ENCODE data around the gene USP12. TPM values are rescaled to one million over a fixed set of nuclear protein-coding genes. Genes with fewer than 3 reads are reported as not detected.
"Not testable (repeated sequence)": the region's sequence is repeated elsewhere in the genome, so short reads cannot be mapped to it uniquely, and the experiment has no call there.

The USP12 gene
- total RNA-seq, 2 donors from 2014 or later, result 51.4 to 78.6 TPM

DNA sequence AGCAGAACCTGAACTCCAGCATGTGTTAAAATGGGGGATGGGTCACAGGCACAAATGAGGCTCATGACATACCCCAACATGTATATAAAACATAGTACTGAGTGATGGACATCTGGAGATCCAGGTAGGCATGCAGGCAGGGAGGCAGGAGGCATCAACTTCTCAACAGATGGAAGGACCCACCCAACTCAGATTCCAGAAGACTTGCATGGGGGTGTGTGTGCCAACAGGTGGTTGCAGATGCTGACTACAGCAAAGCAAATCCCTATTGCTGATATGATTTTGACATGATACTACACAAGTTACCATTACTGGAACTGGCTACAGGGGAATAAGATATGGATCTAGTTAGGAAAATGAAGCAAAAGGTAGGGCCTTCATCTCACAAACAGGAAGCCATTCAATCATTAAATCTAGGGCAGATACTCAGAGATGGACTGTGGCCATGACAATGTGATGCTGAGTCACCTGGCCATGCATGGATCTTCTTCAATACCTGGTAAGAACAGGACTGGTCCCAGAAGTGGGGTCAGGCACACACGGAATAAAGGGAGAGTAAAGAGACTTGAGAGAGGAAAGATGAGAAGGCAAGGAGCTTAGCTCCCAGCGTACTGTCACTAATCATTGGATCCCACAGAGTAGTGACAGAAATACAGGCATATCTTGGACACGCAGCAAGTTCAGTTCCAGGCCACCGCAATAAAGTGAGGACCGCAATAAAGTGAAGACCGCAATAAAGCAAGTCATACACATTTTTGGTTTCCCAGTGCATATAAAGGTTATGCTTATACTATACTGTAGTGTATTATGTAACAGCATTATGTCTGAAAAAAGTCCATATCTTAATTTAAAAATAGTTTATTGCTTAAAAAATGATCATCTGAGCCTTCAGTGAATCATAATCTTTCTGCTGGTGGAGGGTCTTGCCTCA lies 91.3 kb downstream of the USP12 start:
- H3K4me1 Mint-ChIP-seq (ENCODE audit: low read depth in 2 of 2), result peaks cover 26 to 35% of the 10 kb centered on the region in 2 donors

DNA sequence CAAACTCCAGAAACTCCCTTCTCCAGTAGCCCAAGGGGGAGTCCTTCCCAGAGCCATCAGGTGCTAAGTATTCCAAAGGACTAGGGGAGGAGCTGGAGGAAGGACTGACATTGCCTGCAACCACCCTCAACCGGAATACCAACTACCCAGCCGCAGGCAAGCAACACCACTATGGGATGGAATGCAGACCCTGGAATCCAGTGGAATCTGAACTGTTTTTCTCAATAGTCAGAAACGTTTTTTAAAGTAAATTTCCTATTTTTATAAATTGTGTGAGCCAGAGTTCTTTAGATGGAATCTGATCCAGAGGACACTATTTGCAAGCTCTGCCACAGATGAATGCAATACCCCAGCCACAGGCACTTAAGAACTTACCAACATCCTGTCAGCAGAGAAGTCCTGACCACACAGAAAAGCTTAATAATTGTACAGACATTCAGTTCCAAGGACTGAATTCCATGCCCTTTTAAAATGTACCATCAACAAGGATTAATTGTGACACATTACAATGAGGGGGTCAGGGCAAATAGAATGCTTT lies 92.1 kb downstream of the USP12 start:
- peak overlapping the region; percentile 54 to 65 for H3K27ac Mint-ChIP-seq
- H3K4me1 Mint-ChIP-seq (ENCODE audit: low read depth in 2 of 2), result peaks cover 26 to 38% of the 10 kb centered on the region in 2 donors
- no peaks in the 10 kb centered on the region for H3K9me3 Mint-ChIP-seq
- H3K36me3 Mint-ChIP-seq, result peaks cover 30% of the 10 kb centered on the region
- DNase-seq (ENCODE audit: low spot score) (no peak), ATAC-seq (peak in 1 of 2 donors; percentile 66)
- H3K4me3 Mint-ChIP-seq, result peak overlapping the region; percentile 52
- no peaks in the 10 kb centered on the region for H3K27me3 Mint-ChIP-seq

More for the DNA sequence above, 91.3 kb downstream of the USP12 start:
- H3K27ac Mint-ChIP-seq, result peak overlapping the region; percentile 54 to 65
- H3K9me3 Mint-ChIP-seq, result no peaks in the 10 kb centered on the region
- H3K4me3 Mint-ChIP-seq, result peak overlapping the region; percentile 52
- DNase-seq (ENCODE audit: low spot score) (no peak), ATAC-seq (peak in 1 of 2 donors; percentile 53)
- H3K27me3 Mint-ChIP-seq, result no peaks in the 10 kb centered on the region
- H3K36me3 Mint-ChIP-seq, result peaks cover 30% of the 10 kb centered on the region

DNA sequence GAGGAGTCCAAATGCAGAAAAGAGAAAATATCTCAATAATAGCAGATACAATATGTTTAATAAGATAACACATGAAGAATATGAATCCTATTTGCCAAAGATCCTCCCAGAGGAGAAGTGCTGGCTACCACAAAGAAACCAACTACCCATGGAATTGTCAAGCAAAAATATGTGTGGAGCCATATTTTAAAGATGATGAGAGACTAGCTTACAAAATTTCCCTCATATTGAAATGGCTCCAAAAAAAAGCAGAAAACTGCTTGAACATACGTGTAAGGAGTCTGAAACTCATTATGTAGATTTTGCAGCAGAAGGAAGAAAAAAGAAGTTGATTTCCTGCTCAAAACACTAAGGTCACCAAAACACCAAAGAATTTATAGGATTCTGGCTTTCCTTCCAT lies 94.2 kb downstream of the USP12 start:
- H3K27ac Mint-ChIP-seq, result peak overlapping the region in 1 of 2 donors; percentile 11
- H3K4me1 Mint-ChIP-seq (ENCODE audit: low read depth in 2 of 2), result peaks cover 19 to 36% of the 10 kb centered on the region in 2 donors
- H3K4me3 Mint-ChIP-seq, result no peak overlapping the region
- H3K9me3 Mint-ChIP-seq, result no peaks in the 10 kb centered on the region
- ATAC-seq (no peak), DNase-seq (ENCODE audit: low spot score) (no peak)
- H3K36me3 Mint-ChIP-seq, result peaks cover 43% of the 10 kb centered on the region
- no peaks in the 10 kb centered on the region for H3K27me3 Mint-ChIP-seq

DNA sequence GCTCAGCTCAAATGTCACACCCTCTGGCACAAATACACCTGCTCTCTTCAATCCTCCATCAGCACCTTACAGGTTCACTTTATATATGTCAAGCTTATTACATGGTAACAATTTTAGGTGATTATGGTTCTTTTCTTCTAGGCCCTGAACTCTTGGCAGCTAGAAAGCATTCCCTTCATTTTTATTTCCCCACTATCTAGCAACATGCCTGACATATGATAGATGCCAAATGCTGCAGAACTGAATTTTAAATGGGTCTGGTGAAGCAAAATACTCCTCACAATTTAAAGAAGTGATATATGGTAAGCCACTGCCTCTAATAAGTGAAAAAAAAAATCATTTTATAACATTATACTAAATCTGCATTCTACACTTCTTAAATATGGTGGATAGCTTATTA lies 95.2 kb downstream of the USP12 start:
- Mint-ChIP-seq H3K36me3 (peaks cover 44% of the 10 kb centered on the region), H3K4me1 (ENCODE audit: low read depth in 2 of 2) (peaks cover 17 to 29% of the 10 kb centered on the region in 2 donors), H3K9me3 (no peaks in the 10 kb centered on the region), H3K4me3 (no peak overlapping the region), H3K27me3 (no peaks in the 10 kb centered on the region), H3K27ac (no peak overlapping the region)
- ATAC-seq (no peak), DNase-seq (ENCODE audit: low spot score) (no peak)

DNA sequence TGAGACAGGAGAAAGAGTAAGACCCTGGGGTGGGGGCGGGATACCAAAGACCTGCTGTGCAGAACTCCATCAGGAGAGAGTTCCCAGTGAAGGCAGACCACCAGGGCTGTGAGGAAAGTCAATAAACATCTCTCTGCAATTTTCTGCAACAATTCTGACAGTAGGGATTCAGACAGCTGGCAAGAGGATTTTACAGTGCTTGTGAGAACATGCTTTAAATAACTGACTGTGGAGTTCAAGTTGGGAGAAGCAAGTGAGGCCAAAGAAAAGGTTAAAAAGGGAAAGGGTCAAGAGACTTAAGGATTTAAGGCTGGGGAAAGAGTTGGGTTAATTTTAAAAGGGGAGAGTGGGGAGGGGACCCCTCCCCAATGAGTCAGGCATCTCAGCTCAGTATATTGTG lies 98.4 kb downstream of the USP12 start:
- ATAC-seq (no peak), DNase-seq (ENCODE audit: low spot score) (no peak)
- Mint-ChIP-seq H3K27me3 (no peaks in the 10 kb centered on the region), H3K27ac (peak overlapping the region in 1 of 2 donors; percentile 16), H3K4me3 (no peak overlapping the region), H3K9me3 (no peaks in the 10 kb centered on the region), H3K4me1 (ENCODE audit: low read depth in 2 of 2) (peaks cover 0 to 18% of the 10 kb centered on the region in 2 donors), H3K36me3 (peaks cover 44% of the 10 kb centered on the region)

DNA sequence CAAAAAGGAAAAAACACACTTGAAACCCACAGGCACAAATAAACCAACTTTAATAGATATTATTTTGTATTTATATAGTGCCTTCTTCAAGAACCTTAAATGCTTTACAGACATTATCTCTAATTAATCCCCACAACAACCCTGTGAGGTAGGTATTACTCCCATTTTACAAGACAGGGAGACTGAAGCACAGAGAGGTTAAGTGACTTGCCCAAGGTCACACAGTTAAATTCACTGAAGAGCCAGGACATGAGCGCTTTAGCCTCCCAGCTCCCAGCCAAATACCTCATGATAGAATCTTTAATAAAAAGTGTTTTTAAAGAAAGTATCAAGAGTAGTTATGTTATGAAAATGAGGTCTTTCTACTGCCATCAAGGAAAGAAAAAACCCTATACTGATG lies 105.5 kb downstream of the USP12 start:
- H3K27me3 Mint-ChIP-seq; ATAC-seq; H3K4me1 Mint-ChIP-seq (ENCODE audit: low read depth in 2 of 2); H3K4me3 Mint-ChIP-seq; H3K27ac Mint-ChIP-seq; H3K9me3 Mint-ChIP-seq; DNase-seq (ENCODE audit: low spot score): not testable (repeated sequence)
- peaks cover 38% of the 10 kb centered on the region for H3K36me3 Mint-ChIP-seq

DNA sequence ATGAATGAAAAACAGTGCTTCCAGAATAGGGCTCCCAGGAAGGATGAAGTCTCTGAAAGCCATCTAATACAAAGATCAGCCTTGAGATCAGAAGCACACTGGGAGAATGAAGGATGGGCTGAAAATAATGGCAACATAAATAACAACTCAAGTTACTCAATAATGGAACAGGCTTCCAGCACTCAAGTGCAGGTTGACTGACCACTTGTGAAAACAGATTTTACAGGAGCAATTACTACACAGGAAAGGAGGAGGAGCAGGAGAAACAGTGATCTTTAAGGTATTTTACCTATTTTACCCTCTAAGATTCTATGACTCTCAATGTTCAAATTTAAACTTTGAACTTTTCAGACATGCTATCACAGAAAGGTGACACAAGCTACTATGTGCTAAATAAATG lies 106.0 kb downstream of the USP12 start:
- Mint-ChIP-seq H3K27ac (peak overlapping the region; percentile 4 to 15), H3K9me3 (no peaks in the 10 kb centered on the region), H3K36me3 (peaks cover 38% of the 10 kb centered on the region), H3K27me3 (no peaks in the 10 kb centered on the region), H3K4me3 (no peak overlapping the region), H3K4me1 (ENCODE audit: low read depth in 2 of 2) (peaks cover 4 to 9% of the 10 kb centered on the region in 2 donors)
- ATAC-seq (no peak), DNase-seq (ENCODE audit: low spot score) (no peak)

DNA sequence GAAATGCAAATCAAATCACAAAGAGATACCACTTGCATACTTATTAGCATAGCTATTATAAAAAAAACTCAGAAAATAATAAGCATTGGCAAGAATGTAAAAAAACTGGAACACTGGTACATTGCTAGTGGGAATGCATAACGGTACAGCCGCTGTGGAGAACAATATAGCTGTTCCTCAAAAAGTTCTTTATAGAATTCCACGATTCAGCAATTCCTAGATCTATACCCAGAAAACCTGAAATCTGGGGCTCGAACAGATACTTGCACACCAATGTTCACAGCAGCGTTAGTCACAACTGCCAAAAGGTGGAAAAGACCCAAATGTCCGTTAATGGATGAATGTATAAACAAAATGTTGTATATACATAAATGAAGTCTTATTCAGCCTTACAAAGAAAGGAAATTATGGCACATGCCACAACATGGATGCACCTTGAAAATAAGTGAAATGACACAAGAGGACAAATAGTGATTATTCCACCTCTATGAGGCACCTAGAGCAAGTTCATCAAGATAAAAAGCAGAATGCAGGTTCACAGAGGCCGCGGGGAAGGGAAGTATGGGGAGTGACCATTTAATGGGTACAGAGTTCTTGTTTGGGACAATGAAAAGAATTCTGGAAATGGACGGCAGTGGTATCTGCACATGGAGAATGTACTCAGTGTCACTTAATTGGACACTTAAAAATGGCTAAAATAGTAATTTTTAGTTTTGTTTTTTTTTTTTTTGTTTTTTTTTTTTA lies 107.2 kb downstream of the USP12 start:
- H3K27me3 Mint-ChIP-seq, result no peaks in the 10 kb centered on the region
- no peak overlapping the region for H3K4me3 Mint-ChIP-seq
- ATAC-seq (no peak), DNase-seq (ENCODE audit: low spot score) (no peak)
- H3K4me1 Mint-ChIP-seq (ENCODE audit: low read depth in 2 of 2), result peaks cover 4 to 9% of the 10 kb centered on the region in 2 donors
- peaks cover 32% of the 10 kb centered on the region for H3K36me3 Mint-ChIP-seq
- H3K27ac Mint-ChIP-seq, result peak overlapping the region in 1 of 2 donors; percentile 41
- no peaks in the 10 kb centered on the region for H3K9me3 Mint-ChIP-seq

DNA sequence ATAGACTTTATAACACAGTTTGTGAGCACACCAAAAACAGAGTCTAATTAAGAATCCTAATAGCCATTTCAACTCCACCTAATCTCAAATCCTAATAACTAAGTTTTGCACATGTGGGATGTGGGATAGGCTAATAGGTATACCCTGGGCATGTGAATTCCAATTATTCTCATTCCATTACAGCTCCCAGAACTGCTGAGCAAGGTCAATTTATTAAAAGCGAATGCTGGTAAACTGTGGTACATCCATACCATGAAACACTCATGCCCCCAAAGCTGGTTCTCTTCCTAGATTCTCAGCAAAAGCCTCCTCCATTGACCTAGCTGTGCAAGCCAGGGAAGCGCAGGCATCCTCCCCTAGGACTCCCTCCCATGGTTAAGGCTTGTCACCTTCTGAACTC lies 113.8 kb downstream of the USP12 start:
- DNase-seq (ENCODE audit: low spot score), result no peak
- Mint-ChIP-seq H3K9me3 (no peaks in the 10 kb centered on the region), H3K4me3 (no peak overlapping the region), H3K27me3 (no peaks in the 10 kb centered on the region), H3K4me1 (ENCODE audit: low read depth in 2 of 2) (peaks cover 9 to 27% of the 10 kb centered on the region in 2 donors), H3K27ac (peak overlapping the region in 1 of 2 donors; percentile 45), H3K36me3 (no peaks in the 10 kb centered on the region)
- ATAC-seq, result no peak

DNA sequence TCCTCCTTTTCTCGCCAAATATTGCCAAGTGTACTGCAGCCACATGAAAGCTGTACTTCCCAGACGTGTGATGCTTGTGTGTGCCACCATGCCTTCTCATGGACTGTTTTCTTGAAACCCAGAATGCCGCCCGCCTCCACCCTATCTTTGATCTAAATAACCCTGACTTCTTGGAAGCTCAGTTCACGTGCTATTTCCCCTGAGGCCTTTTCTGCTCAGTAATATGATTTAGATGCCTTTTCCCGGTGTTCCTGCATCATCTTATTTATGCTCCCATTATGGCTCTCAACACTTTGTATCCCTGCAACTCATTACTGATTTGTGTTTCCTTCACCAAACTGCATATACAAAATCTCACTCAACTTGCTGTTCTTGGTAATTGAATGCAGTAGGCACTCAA lies 116.1 kb downstream of the USP12 start:
- Mint-ChIP-seq H3K36me3 (no peaks in the 10 kb centered on the region), H3K9me3 (no peaks in the 10 kb centered on the region), H3K27me3 (no peaks in the 10 kb centered on the region), H3K27ac (no peak overlapping the region), H3K4me1 (ENCODE audit: low read depth in 2 of 2) (peaks cover 9 to 27% of the 10 kb centered on the region in 2 donors), H3K4me3 (no peak overlapping the region)
- DNase-seq (ENCODE audit: low spot score) (no peak), ATAC-seq (no peak)

DNA sequence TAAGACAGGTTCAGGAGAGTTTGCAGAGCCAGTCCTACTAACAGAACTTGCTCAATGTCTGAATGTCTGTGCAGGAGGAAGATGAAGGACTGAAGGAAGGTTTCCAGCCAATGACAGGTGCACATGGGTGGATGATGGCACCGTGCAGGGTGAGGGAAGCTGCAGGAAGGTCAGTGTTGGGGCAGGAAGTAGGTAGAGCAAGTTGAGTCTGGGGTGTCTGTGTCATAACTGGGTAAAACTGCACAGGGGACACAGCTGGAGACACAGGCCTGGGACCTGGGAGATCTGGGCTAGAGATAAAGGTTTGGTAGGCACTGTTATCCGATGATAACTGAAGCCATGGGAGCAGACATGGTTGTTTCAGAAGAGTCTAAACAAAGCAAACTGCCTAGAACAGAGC lies 116.9 kb downstream of the USP12 start:
- Mint-ChIP-seq H3K27ac (no peak overlapping the region), H3K9me3 (no peaks in the 10 kb centered on the region), H3K27me3 (no peaks in the 10 kb centered on the region), H3K36me3 (no peaks in the 10 kb centered on the region), H3K4me3 (no peak overlapping the region), H3K4me1 (ENCODE audit: low read depth in 2 of 2) (peaks cover 9 to 27% of the 10 kb centered on the region in 2 donors)
- DNase-seq (ENCODE audit: low spot score) (no peak), ATAC-seq (peak; percentile 29 to 60)

DNA sequence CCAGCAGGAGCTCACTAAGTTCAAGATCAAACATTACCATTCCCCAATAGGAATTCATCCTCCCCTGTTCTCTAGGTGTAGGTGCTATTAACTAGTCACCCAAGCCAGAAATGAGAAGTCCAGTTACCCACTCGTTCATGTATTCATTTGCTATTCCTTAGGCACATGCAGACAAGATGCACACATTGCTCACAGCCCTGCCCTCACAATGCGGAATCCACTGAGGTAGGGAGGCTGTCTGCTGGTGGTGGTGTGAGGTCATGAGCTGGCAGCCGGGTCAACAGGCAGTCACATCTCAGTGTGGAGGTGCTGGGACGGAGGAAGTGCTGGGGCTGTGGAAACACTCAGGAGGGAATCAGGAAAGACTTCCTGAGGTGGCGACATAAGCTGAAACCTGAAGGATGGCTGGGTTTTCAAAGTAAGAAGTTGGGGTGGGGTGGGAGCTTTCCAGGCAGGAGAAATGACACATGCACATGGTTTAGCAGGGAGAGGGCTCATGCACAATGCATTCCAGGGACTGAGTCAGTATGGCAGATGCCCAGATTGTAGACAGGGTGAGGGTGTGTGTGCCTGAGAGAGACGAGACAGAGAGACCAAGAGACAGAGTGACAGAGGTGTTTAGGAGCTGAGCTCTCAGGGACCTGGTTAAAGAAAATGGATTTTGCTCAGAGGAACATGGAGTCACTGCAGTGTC lies 117.6 kb downstream of the USP12 start:
- H3K36me3 Mint-ChIP-seq, result no peaks in the 10 kb centered on the region
- ATAC-seq (no peak), DNase-seq (ENCODE audit: low spot score) (no peak)
- H3K4me3 Mint-ChIP-seq, result no peak overlapping the region
- H3K4me1 Mint-ChIP-seq (ENCODE audit: low read depth in 2 of 2), result peaks cover 10 to 27% of the 10 kb centered on the region in 2 donors
- peak overlapping the region in 1 of 2 donors; percentile 62 for H3K27ac Mint-ChIP-seq
- H3K27me3 Mint-ChIP-seq, result no peaks in the 10 kb centered on the region
- H3K9me3 Mint-ChIP-seq, result no peaks in the 10 kb centered on the region

DNA sequence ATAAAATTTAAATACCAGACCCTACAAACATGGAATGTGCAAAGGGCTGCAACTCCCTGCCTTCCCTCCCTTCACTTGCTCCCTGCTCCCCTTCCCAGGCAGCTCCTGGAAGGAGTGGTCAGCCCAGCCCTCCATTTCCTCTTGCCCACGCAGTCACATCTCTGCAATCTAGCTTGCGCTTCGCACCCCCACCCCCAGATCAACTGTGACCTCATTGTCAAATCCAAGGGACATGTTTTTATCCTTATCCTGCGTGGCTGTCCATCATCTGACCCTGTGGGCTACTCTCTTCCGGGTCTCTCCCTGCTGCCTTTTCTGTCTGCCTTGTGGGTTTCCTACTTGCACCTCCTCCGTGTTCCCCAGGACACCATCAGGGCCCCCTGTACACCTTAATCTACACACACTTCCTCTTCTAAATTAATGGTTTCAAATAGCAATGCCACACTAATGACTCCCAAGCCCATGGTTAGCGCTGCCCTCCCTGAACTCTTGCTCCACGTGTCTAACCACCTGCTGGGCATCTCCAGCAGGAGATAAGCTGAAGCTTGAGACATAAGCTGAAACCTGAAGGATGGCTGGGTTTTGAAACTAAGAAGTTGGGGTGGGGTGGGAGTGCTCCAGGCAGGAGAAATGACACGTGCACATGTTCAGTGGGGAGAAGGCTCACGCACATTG lies 118.3 kb downstream of the USP12 start:
- peak overlapping the region in 1 of 2 donors; percentile 62 for H3K27ac Mint-ChIP-seq
- H3K27me3 Mint-ChIP-seq, result no peaks in the 10 kb centered on the region
- H3K36me3 Mint-ChIP-seq, result no peaks in the 10 kb centered on the region
- H3K4me1 Mint-ChIP-seq (ENCODE audit: low read depth in 2 of 2), result peaks cover 12 to 27% of the 10 kb centered on the region in 2 donors
- ATAC-seq (peak in 1 of 2 donors; percentile 34), DNase-seq (ENCODE audit: low spot score) (no peak)
- H3K4me3 Mint-ChIP-seq, result no peak overlapping the region
- H3K9me3 Mint-ChIP-seq, result no peaks in the 10 kb centered on the region

All from natural killer cell treated with Interleukin-12 subunit alpha and Interleukin-12 subunit beta and Interleukin-15 and Interleukin-18, amount 100 ng/mL, for 72 hours (primary cell).